Measurements from ENCODE around the gene IFNA6. TPM values are rescaled to one million over a fixed set of nuclear protein-coding genes. Genes with fewer than 3 reads are reported as not detected.
A peak's percentile ranks its signal among the peaks of the same experiment; 100 is the strongest.

Gene IFNA6
- total and polyA plus RNA-seq, 2 experiments from 2014 or later = not detected

DNA sequence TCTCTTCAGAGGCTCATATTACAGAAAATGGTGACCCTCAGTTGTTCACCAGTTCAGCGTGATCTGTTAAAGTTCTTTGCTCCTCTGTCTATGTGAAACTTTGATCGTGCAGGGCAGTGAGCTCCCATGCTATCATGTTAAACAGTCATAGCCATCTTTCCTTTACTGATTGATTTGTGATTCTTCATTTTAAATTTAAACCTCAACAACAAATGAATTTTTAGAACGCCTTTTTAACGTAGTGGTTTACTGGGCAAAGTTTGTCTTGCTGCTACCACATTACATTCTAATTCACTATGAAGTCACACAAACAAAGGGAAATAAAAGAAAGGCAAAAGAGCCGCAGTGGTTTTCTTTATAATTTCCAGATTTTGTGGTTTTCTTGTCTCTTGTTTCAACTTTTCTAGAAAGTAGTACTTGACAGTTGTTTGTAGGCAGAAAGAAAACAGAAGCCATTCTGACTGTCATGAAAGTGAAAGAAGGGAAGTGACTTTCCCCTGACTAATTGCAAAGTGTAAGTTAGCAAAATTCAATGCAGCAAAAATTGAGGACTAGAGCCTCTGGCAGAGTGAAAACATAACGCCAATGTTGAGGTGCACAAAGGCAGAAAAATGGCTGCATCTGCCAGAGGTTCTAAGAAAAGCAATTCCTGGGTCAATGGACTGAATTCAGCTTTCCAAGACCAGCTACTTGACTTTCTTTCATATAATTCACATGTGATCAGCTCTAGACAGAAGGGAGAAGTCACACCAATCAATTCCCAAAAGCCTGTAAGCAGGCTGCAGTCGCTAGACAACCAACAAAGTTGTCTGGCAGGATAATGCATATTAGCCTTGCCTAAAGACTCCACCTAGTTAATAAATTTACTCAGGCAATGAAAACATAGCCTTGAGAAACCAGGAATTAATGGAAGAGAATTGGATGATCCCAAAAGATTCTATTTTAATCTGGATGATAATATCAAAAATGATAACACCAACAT is 7.1 kb upstream of the IFNA6 start:
- Histone ChIP-seq H3K36me3 (ENCODE audit: insufficient read depth) (no peaks in the 10 kb centered on the region), H3K4me2 (no peak overlapping the region), H3K27me3 (ENCODE audit: insufficient read depth) (no peaks in the 10 kb centered on the region), H4K20me1 (replicated peaks; ENCODE audit: insufficient read depth) (no peaks in the 10 kb centered on the region), H3K4me1 (ENCODE audit: insufficient read depth) (no peaks in the 10 kb centered on the region), H3K27ac (ENCODE audit: low read depth) (no peak overlapping the region), H3K79me2 (replicated peaks; ENCODE audit: insufficient read depth) (no peaks in the 10 kb centered on the region), H3K9me2 (ENCODE audit: insufficient read depth) (no peaks in the 10 kb centered on the region), H2AFZ (peak overlapping the region; percentile 72), H3K4me3 (no peak overlapping the region), H3F3A (replicated peaks; ENCODE audit: low read depth) (no peaks in the 10 kb centered on the region)
- Mint-ChIP-seq H3K9me3 (peaks cover 6% of the 10 kb centered on the region), H3K27me3 (ENCODE audit: insufficient read depth, low read depth, poor library complexity) (no peaks in the 10 kb centered on the region), H3K36me3 (ENCODE audit: low read depth) (0 out of 3 replicates have a peak, but pooled peaks cover 5% of the 10 kb centered on the region), H3K4me1 (no peaks in the 10 kb centered on the region), H3K4me3 (no peak overlapping the region), H3K27ac (no peak overlapping the region)
- DNase-seq (ENCODE audit: low spot score) (no peak), ATAC-seq (no peak)
- TF ChIP-seq ETS1 (IDR thresholded peaks at IDR 0.05) = no peak
- TF ChIP-seq STAT1 (IDR thresholded peaks at IDR 0.05; ENCODE audit: unreplicated experiment) = no peak
- TF ChIP-seq, protein P1, sequence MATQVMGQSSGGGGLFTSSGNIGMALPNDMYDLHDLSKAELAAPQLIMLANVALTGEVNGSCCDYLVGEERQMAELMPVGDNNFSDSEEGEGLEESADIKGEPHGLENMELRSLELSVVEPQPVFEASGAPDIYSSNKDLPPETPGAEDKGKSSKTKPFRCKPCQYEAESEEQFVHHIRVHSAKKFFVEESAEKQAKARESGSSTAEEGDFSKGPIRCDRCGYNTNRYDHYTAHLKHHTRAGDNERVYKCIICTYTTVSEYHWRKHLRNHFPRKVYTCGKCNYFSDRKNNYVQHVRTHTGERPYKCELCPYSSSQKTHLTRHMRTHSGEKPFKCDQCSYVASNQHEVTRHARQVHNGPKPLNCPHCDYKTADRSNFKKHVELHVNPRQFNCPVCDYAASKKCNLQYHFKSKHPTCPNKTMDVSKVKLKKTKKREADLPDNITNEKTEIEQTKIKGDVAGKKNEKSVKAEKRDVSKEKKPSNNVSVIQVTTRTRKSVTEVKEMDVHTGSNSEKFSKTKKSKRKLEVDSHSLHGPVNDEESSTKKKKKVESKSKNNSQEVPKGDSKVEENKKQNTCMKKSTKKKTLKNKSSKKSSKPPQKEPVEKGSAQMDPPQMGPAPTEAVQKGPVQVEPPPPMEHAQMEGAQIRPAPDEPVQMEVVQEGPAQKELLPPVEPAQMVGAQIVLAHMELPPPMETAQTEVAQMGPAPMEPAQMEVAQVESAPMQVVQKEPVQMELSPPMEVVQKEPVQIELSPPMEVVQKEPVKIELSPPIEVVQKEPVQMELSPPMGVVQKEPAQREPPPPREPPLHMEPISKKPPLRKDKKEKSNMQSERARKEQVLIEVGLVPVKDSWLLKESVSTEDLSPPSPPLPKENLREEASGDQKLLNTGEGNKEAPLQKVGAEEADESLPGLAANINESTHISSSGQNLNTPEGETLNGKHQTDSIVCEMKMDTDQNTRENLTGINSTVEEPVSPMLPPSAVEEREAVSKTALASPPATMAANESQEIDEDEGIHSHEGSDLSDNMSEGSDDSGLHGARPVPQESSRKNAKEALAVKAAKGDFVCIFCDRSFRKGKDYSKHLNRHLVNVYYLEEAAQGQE (IDR thresholded peaks at IDR 0.05; ENCODE audit: unreplicated experiment) = no peak
- TF ChIP-seq EZH2phosphoT487 (IDR thresholded peaks at IDR 0.05; ENCODE audit: unreplicated experiment) = no peak
- no peak for TF ChIP-seq POLR2AphosphoS5 (IDR thresholded peaks at IDR 0.05; ENCODE audit: low read depth)
- no peak for TF ChIP-seq ZNF114 (CRISPR knock-in tag; IDR thresholded peaks at IDR 0.05)
- no peak for TF ChIP-seq JUNB (IDR thresholded peaks at IDR 0.05; ENCODE audit: unreplicated experiment)
- no peak for TF ChIP-seq CREB1 (CRISPR knock-in tag; IDR thresholded peaks at IDR 0.05; ENCODE audit: low read depth)
- no peak for TF ChIP-seq NANOG (IDR thresholded peaks at IDR 0.05; ENCODE audit: borderline replicate concordance)
- TF ChIP-seq ZNF331 (CRISPR knock-in tag; IDR thresholded peaks at IDR 0.05; ENCODE audit: low read depth) = no peak

Measured in GM23338 (cell line).